ENCODE results near the gene LIN37. TPM values are rescaled to one million over a fixed set of nuclear protein-coding genes. Genes with fewer than 3 reads are reported as not detected.

LIN37 gene
- total and polyA plus RNA-seq, 12 donors = 4.0 to 29.4 (median 5.0) TPM

GRCh38 chr19:35774274-35775045 is 26.1 kb downstream of the LIN37 start:
- 33 to 53% methylated on average over 16 of the region's 16 CpGs for WGBS, 2 donors
- Histone ChIP-seq H3K27ac (no peak overlapping the region), H3K9me3 (no peaks in the 10 kb centered on the region), H3K4me1 (peaks cover 0 to 18% (median 7%) of the 10 kb centered on the region in 9 donors), H3K4me3 (peak overlapping the region; percentile 61 to 98 (median 85)), H3K27me3 (no peaks in the 10 kb centered on the region), H3K36me3 (peaks cover 0 to 20% (median 0%) of the 10 kb centered on the region in 9 donors)
- intact Hi-C loops (cut with DNase I) = loop anchor here in 2 of 10 donors (10.0 kb wide), 1 partner anchor 160 kb away; the partner anchor contains the start of gene LRFN3 (in 2 of the 2)
- no peak for TF ChIP-seq CTCF (IDR thresholded peaks at IDR 0.05)
- DNase-seq (no peak), ATAC-seq (no peak)

- Histone ChIP-seq H3K9me3 (no peaks in the 10 kb centered on the region), H3K27me3 (no peaks in the 10 kb centered on the region), H3K4me3 (peak overlapping the region; percentile 61 to 98 (median 85)), H3K4me1 (peaks cover 0 to 18% (median 7%) of the 10 kb centered on the region in 9 donors), H3K27ac (no peak overlapping the region), H3K36me3 (peaks cover 0 to 25% (median 0%) of the 10 kb centered on the region in 9 donors)
- peak in 5 of 8 donors; percentile 9 to 44 (median 24) for ATAC-seq
- no peak for DNase-seq
- WGBS, 2 donors = 10 to 34% methylated on average over 9 of the region's 9 CpGs
- intact Hi-C loops (cut with DNase I) = loop anchor here in 2 of 10 donors (10.0 kb wide), 1 partner anchor 160 kb away; the partner anchor contains the start of gene LRFN3 (in 2 of the 2)
- TF ChIP-seq CTCF (IDR thresholded peaks at IDR 0.05) = no peak
These were observed 26.6 kb downstream of the LIN37 start for GRCh38 chr19:35775046-35775297.

- ATAC-seq = peak; percentile 97 to 100 (median 99)
- H3K27ac ChIP-seq = peak within 1 kb of the TSS in 7 of 10 donors; percentile 17 to 75 (median 58)
- 0 to 1% methylated on average over 74 to 82 of the region's 82 CpGs for WGBS, 2 donors
- no peak for TF ChIP-seq CTCF (IDR thresholded peaks at IDR 0.05)
- intact Hi-C loops (cut with DNase I) = loop anchor here in 2 of 10 donors (10.0 kb wide), 1 partner anchor 159 kb away; the partner anchor contains the start of gene LRFN3 (in 2 of the 2)
- peaks cover 0 to 30% (median 0%) of the 10 kb centered on the region in 9 donors for H3K36me3 ChIP-seq
- H3K27me3 ChIP-seq = no peaks in the 10 kb centered on the region
- peaks cover 0 to 18% (median 7%) of the 10 kb centered on the region in 9 donors for H3K4me1 ChIP-seq
- H3K4me3 ChIP-seq = peak within 1 kb of the TSS; percentile 61 to 98 (median 85)
- peak; percentile 99 for DNase-seq
- no peaks in the 10 kb centered on the region for H3K9me3 ChIP-seq
These were observed 27.1 kb downstream of the LIN37 start, which contains the start of gene ARHGAP33 for GRCh38 chr19:35775298-35776101. Gene ARHGAP33 (plus strand): TSS chr19:35775564. CDS start chr19:35775659, 95 bp downstream.
